K562 (cell line): ENCODE results near the gene CAPZB. TPM values are rescaled to one million over a fixed set of nuclear protein-coding genes. Genes with fewer than 3 reads are reported as not detected.

Source experiments
- ATAC-seq: fragments of 200-7000 bp; cut with Tn5 transposase; 3 replicates; pipeline ENCODE4 v1.9.1; 2020; ENCODE audit warnings: moderate library complexity
- BruUV-seq: library from RNA; stranded (reverse); fragments of 400-500 nt; replicated peaks from 2 replicates; lab custom pipeline; 2021; lab: Mats Ljungman, UMichigan
- CTCF ChIA-PET: fragments of 300-600 bp; formaldehyde crosslinking; extraction: SDS; loops from one replicate; lab custom pipeline; 2021; ENCODE audit warnings: low intra/inter-chr PET ratio; lab: Yijun Ruan, JAX
- POLR2A ChIA-PET: fragments of 300-600, 350-650 bp; sonication (Branson Sonifier 250); formaldehyde crosslinking; extraction: SDS; loops from one replicate; lab custom pipeline; 2021; ENCODE audit warnings: antibody characterized with exemption, inconsistent platforms; lab: Yijun Ruan, JAX
- DNase-seq, 4 experiments: peaks; one replicate each; pipeline versions ENCODE4 v3.0.0 to v3.0.0-alpha.2; 2011 to 2018; ENCODE audit warnings: low spot score in 3 of 4, mixed read lengths in 3 of 4; ENCODE audit errors: extremely low read depth in 1 of 4
- FAIRE-seq: peaks from 2 replicates; lab custom pipeline; 2011; peaks lifted over from hg19 to GRCh38; lab: Jason Lieb, UNC
- H2AFZ ChIP-seq: 2 replicates; pipeline ENCODE4 v1.6.0; 2011; ENCODE audit warnings: low read depth, low read length, control low read depth, inconsistent platforms
- H3K27ac ChIP-seq: fragments of 200-600 bp; 3 replicates; pipeline ENCODE4 v1.8.0; 2011; ENCODE audit warnings: low read depth, mild to moderate bottlenecking, control low read depth, inconsistent platforms, low read length, moderate library complexity, mixed read lengths; ENCODE audit errors: extremely low read depth
- H3K27me3 ChIP-seq, 2 experiments: fragments of 300-600 bp in 1 of 2; 2 replicates in 1 of 2; 3 replicates in 1 of 2; pipeline versions ENCODE4 v1.6.0 to v1.8.0; 2011; ENCODE audit warnings: inconsistent platforms in 2 of 2, low read length in 2 of 2, mild to moderate bottlenecking in 1 of 2, mixed read lengths in 1 of 2, moderate library complexity in 1 of 2; ENCODE audit not compliant: control insufficient read depth in 2 of 2, insufficient read depth in 2 of 2
- H3K36me3 ChIP-seq: fragments of 300-600 bp; 3 replicates; pipeline ENCODE4 v1.8.0; 2011; ENCODE audit warnings: mild to moderate bottlenecking, low read length, inconsistent platforms; ENCODE audit not compliant: control insufficient read depth, insufficient read depth
- H3K4me1 ChIP-seq, 2 experiments: fragments of 200-600 bp in 1 of 2; replicated peaks in 1 of 2; 2 replicates in 1 of 2; 3 replicates in 1 of 2; pipeline versions ENCODE4 v1.5.1 to v1.8.0; 2011; ENCODE audit warnings: inconsistent platforms in 2 of 2, low read length in 2 of 2, mild to moderate bottlenecking in 1 of 2, mixed read lengths in 1 of 2, moderate library complexity in 1 of 2; ENCODE audit not compliant: control insufficient read depth in 2 of 2, insufficient read depth in 2 of 2
- H3K4me2 ChIP-seq: 2 replicates; pipeline ENCODE4 v1.6.1; 2011; ENCODE audit warnings: low read length, control low read depth, inconsistent platforms, mixed read lengths; ENCODE audit not compliant: insufficient read depth
- H3K4me3 ChIP-seq: fragments of 200-600 bp; sonication (generic), shearing (Covaris generic); 2 replicates; pipeline ENCODE4 v1.5.1; 2016; ENCODE audit warnings: control low read depth, inconsistent platforms
- H3K79me2 ChIP-seq: fragments of 200-600 bp; 3 replicates; pipeline ENCODE4 v1.8.0; 2011; ENCODE audit warnings: low read length, inconsistent platforms; ENCODE audit not compliant: control insufficient read depth, insufficient read depth
- H3K9ac ChIP-seq, 2 experiments: 2 replicates each; pipeline versions ENCODE4 v1.6.0 to v1.6.1; 2011; ENCODE audit warnings: low read depth in 2 of 2, low read length in 2 of 2, control low read depth in 1 of 2, inconsistent platforms in 1 of 2, mild to moderate bottlenecking in 1 of 2, mixed read lengths in 1 of 2; ENCODE audit not compliant: insufficient read depth in 1 of 2
- H3K9me1 ChIP-seq: one replicate; pipeline ENCODE4 v1.6.0; 2011; ENCODE audit warnings: inconsistent platforms, mild to moderate bottlenecking, low read length, moderate library complexity; ENCODE audit not compliant: control insufficient read depth, insufficient read depth
- H3K9me3 ChIP-seq: replicated peaks from 2 replicates; pipeline ENCODE4 v1.5.1; 2011; ENCODE audit warnings: low read depth, low read length, inconsistent platforms; ENCODE audit not compliant: control insufficient read depth, insufficient read depth
- H4K20me1 ChIP-seq: replicated peaks from 2 replicates; pipeline ENCODE4 v1.6.1; 2011; ENCODE audit warnings: low read length, inconsistent platforms, mixed read lengths; ENCODE audit not compliant: control insufficient read depth, insufficient read depth
- CEBPB ChIP-seq: fragments of 450-650 bp; IDR thresholded peaks from 2 replicates; pipeline ENCODE4 v1.6.1; 2016; ENCODE audit warnings: missing genetic modification characterization, missing compliant biosample characterization
- HDAC3 ChIP-seq: fragments of 450-650 bp; IDR thresholded peaks from 2 replicates; pipeline ENCODE4 v1.6.1; 2018; ENCODE audit warnings: borderline replicate concordance, mild to moderate bottlenecking, moderate library complexity; ENCODE audit not compliant: partially characterized antibody
- WGBS: fragments of 100-300 bp; shearing (Covaris generic); methylation state at CpG from one replicate; pipeline ENCODE4 v1.1.6; 2016; ENCODE audit warnings: low coverage, mixed read lengths; ENCODE audit not compliant: insufficient coverage; ENCODE audit errors: missing lambda C conversion rate; 5-methylcytosine and 5-hydroxymethylcytosine counted together
- in situ Hi-C: fragments of 300-500 bp; cut with MboI; formaldehyde crosslinking; loops from 4 replicates; pipeline ENCODE4 v1.15.0; 2018; ENCODE audit warnings: inconsistent platforms, mixed read lengths
- intact Hi-C: fragments of 100-400 bp; cut with micrococcal nuclease; formaldehyde crosslinking; loops from 2 replicates; pipeline ENCODE4 v1.14.2; 2022
- polyA plus RNA-seq, 8 experiments: library from polyadenylated mRNA; depleted of rRNA in 4 of 8; stranded (reverse) in 5 of 8; unstranded in 3 of 8; fragments of >200 nt; fragmentation: Nextera tagmentation in 2 of 8; fragmentation: Illumina TruSeq in 1 of 8; extraction: Ambion mirVana in 2 of 8; extraction: Trizol in 1 of 8; gene quantifications; 2 replicates each; pipeline versions ENCODE4 v1.2.1 to v1.2.3, GENCODE V29; 2011 to 2014; ENCODE audit warnings: inconsistent platforms in 1 of 8, missing spikeins in 1 of 8
- total RNA-seq, 7 experiments: library from RNA; depleted of rRNA in 6 of 7; stranded (reverse); fragments of >200 nt in 6 of 7; fragmentation: Illumina TruSeq in 2 of 7; extraction: Trizol in 2 of 7; gene quantifications; 2 replicates each; pipeline versions ENCODE4 v1.2.1 to v1.2.3, GENCODE V29; 2011 to 2021; ENCODE audit warnings: low replicate concordance in 1 of 7

The CAPZB gene
- total and polyA plus RNA-seq, 9 of the 15 experiments (the other 6 are each of a cell fraction or from before 2014, with no cell fraction given) = 57.6 to 297 (median 125) TPM

DNA sequence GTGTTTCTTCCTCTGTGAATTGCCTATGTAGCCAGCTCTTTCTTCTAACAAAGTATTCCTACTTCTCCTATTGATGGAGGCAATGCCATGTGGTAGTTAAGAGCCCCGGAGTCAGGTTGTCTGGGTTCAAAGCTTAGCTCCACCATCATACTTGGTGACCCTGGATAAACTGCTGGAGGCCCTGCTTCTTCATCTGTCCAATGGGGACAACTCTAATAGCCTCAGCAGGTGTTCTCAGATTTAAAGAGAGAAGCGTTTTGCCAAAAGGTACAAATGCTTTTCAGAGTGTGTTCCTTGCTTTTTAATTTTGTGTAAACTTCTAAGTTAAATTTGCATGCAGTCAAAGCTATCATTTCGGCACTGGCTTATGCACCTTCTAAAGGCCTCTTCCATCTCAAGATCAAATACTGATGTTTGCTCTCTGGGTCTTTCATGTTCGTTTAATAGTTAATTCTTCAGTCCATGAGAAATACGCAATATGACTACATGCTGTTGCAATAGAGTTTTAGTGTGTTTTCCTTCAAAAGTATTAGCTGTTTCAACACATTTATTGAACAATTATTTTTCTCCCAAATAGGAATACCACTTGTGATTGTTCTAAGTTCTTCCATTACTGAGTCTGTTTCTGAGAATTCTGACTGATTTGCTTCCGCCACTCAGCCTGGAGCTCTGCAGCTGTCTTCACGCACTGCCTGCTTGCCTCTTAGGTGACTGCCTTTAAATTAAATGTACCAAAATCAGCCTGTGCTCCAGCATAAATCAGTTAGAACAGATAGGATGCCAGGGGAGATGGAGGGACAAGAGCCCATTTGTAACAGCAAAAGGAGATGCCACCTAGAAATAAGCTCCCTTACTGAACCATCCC lies 75.6 kb downstream of the CAPZB start:
- in situ Hi-C loops = no loop called here
- Histone ChIP-seq H3K9me1 (peaks cover 10% of the 10 kb centered on the region), H3K27me3 (no peaks in the 10 kb centered on the region), H3K4me3 (no peak overlapping the region), H3K4me1 (peaks cover 34% of the 10 kb centered on the region in 2 experiments)
- ATAC-seq (no peak), DNase-seq (no peak), FAIRE-seq (no peak)
- WGBS = 77% methylated on average over 7 of the region's 7 CpGs
- POLR2A ChIA-PET = interaction anchor here (0.6 to 1.2 kb wide), 3 partner anchors 10 to 482 kb away, joined by 3 read pairs; no protein-coding TSS in a partner anchor
- peak; percentile 48; the same call in 1 of the 2 replicates for TF ChIP-seq CEBPB
- TF ChIP-seq HDAC3 = no peak
- TF ChIP-seq, all 486 proteins: peak for 1
- no peaks in the 10 kb centered on the region for H3K9me3 ChIP-seq
- peaks cover 14% of the 10 kb centered on the region; the same call in 2 of the 3 replicates for H3K36me3 ChIP-seq
- no peak overlapping the region for H3K27ac ChIP-seq
- CTCF ChIA-PET = no interaction called here
- BruUV-seq = no TSS peak
- H4K20me1 ChIP-seq = peaks cover 40% of the 10 kb centered on the region
- no peak overlapping the region for H2AFZ ChIP-seq
- intact Hi-C loops = no loop called here
- H3K9ac ChIP-seq = no peak overlapping the region
- H3K79me2 ChIP-seq = peaks cover 50% of the 10 kb centered on the region
- no peak overlapping the region for H3K4me2 ChIP-seq
